ENCODE results near the gene TNFRSF14.
"Not testable (repeated sequence)": the region's sequence is repeated elsewhere in the genome, so short reads cannot be mapped to it uniquely, and the experiment has no call there.

Gene TNFRSF14

GRCh38 chr1:2540816-2541492 is 15.2 kb upstream of the TNFRSF14 start:
- peak; percentile 51 for DNase-seq

GRCh38 chr1:2541619-2542245 is 14.4 kb upstream of the TNFRSF14 start:
- peak; percentile 80 for DNase-seq

GRCh38 chr1:2542246-2542915 is 13.8 kb upstream of the TNFRSF14 start:
- peak; percentile 37 for DNase-seq

GRCh38 chr1:2543543-2544092 is 12.6 kb upstream of the TNFRSF14 start:
- DNase-seq, result peak; percentile 83

GRCh38 chr1:2544093-2544874 is 11.9 kb upstream of the TNFRSF14 start:
- peak; percentile 84 for DNase-seq

- DNase-seq, result peak; percentile 69
These were observed 11.1 kb upstream of the TNFRSF14 start for GRCh38 chr1:2544875-2545640.

- peak; percentile 97 for DNase-seq
These were observed 10.2 kb upstream of the TNFRSF14 start for GRCh38 chr1:2545754-2546514.

GRCh38 chr1:2546515-2547209 is 9.5 kb upstream of the TNFRSF14 start:
- peak; percentile 98 for DNase-seq

- peak; percentile 43 for DNase-seq
These were observed 8.7 kb upstream of the TNFRSF14 start for GRCh38 chr1:2547210-2548067.

GRCh38 chr1:2548068-2548589 is 8.0 kb upstream of the TNFRSF14 start:
- DNase-seq, result peak; percentile 91

- not testable (repeated sequence) for DNase-seq
These were observed 6.7 kb upstream of the TNFRSF14 start for GRCh38 chr1:2549367-2550029.

GRCh38 chr1:2550309-2550861 is 5.8 kb upstream of the TNFRSF14 start:
- not testable (repeated sequence) for DNase-seq

- not testable (repeated sequence) for DNase-seq
These were observed 4.6 kb upstream of the TNFRSF14 start for GRCh38 chr1:2551544-2551943.

- no peak for DNase-seq
These were observed 4.0 kb upstream of the TNFRSF14 start for GRCh38 chr1:2552189-2552588.

- not testable (repeated sequence) for DNase-seq
These were observed 3.1 kb upstream of the TNFRSF14 start for GRCh38 chr1:2553076-2553475.

GRCh38 chr1:2553871-2554620 is 2.1 kb upstream of the TNFRSF14 start:
- DNase-seq, result no peak

- DNase-seq, result peak; percentile 77
These were observed 1.4 kb upstream of the TNFRSF14 start for GRCh38 chr1:2554621-2555387.
